ENCODE data around the gene CD19. TPM values are rescaled to one million over a fixed set of nuclear protein-coding genes. Genes with fewer than 3 reads are reported as not detected.
"Not testable (repeated sequence)": the region's sequence is repeated elsewhere in the genome, so short reads cannot be mapped to it uniquely, and the experiment has no call there.

Gene CD19
- total RNA-seq, result 0.25 TPM in 1 of 2 replicates, not detected in the other

- DNase-seq (ENCODE audit: low read depth, low spot score), result no peak
These were observed at the start of gene CD19 for GRCh38 chr16:28931801-28932225. Gene CD19, plus strand, starts transcription at chr16:28931971. Its CDS starts 30 bp downstream, at chr16:28932001.

DNA sequence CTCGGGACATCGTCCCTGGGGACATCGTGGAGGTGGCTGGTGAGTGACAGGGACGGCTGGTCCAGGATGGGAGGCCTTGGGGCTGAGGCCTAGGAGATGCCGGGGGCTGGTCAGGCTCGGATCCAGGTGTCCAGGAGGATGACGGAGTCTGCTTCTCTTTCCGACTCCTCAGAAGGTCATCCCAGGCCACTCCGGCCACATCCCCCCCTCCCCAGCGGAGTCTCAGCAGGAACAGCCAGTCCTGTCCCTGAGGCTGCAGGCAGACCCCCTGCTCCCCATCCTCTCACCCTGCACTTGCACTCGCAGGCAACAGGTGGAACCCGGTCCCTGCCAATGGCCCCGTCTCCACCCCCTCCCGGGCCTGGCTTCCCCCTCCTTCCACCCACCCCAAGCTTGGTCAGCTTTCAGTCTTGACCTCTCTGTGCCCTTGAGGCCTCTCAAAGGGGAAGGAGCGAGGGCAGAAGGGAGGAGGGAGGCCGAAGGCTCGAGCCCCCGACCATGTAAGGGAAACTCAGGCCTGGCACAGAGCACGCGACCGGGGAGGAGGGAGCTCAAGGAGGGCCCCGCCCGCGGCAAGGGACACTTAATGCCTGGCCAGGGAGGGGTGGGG is 49.1 kb upstream of the CD19 start:
- DNase-seq (ENCODE audit: low read depth, low spot score), result no peak

- DNase-seq (ENCODE audit: low read depth, low spot score), result no peak
These were observed 48.4 kb upstream of the CD19 start for GRCh38 chr16:28883221-28883996.

DNA sequence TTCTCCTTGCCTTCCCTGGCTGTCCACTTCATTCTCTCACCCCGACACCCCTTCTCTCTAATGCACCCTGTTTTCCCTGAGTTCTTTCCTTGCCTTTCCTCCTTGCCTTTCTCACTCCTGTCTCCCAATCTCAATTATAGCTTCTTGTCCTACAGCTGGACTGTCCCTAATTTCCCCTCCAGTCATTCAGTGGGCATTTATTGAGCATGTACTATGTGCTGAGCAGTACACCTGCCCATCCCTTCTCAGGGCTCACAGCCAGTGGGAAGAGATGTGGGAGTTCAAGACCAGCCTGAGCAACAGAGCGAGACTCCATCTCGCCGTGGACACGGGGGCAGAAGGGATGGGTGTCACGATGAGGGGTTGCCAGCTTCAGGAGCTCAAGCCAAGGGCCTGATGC is 47.7 kb upstream of the CD19 start:
- DNase-seq (ENCODE audit: low read depth, low spot score), result no peak

DNA sequence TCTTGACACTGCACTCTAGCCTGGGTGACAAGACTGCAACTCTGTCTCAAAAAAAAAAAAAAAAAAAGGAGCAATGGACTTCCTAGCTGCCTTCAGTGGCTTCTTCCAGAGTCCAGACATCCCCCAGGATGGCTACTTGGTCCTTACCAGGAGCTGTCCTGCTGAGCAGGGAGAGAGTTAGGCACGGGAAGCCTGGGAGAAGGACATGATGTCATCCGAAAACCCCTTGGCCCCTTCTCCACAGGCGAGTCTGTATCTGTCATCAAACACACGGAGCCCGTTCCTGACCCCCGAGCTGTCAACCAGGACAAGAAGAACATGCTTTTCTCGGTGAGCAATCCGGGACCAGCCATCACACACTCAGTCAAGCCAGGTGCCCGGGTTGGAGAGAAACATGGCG is 44.8 kb upstream of the CD19 start:
- no peak for DNase-seq (ENCODE audit: low read depth, low spot score)

DNA sequence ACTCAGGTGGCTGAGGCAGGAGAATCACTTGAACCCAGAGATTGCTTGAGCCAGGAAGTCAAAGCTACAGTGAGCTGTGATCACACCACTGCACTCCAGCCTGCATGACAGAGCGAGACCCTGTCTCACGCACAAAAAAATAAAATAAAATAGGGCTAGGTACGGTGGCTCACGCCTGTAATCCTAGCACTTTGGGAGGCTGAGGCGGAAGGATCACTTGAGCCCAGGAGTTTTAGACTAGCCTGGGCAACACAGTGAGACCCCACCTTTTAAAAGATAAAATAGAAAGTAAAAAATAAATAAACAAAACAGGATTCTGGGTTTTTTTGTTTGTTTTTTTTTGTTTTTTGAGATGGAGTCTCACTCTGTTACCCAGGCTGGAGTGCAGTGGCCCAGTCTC is 41.4 kb upstream of the CD19 start:
- not testable (repeated sequence) for DNase-seq (ENCODE audit: low read depth, low spot score)

- DNase-seq (ENCODE audit: low read depth, low spot score), result no peak
These were observed 39.5 kb upstream of the CD19 start for GRCh38 chr16:28891964-28892890.

GRCh38 chr16:28893291-28893690 is 38.5 kb upstream of the CD19 start:
- no peak for DNase-seq (ENCODE audit: low read depth, low spot score)

DNA sequence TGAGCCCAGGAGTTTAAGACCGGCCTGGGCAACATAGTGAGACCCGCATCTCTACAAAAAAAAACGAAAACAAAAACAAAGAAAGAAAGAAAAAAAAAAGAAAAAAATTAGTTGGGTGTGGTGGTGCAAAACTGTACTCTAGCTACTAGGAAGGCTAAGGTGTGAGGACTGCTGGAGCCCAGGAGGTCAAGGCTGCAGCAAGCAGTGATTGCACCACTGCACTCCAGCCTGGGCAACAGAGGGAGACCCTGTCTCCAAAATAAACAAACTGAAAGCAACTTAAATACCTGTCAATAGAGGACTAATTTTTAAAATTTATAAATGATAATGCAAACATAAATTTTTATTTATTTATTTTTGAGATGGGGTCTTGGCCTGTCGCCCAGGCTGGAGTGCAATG is 36.2 kb upstream of the CD19 start:
- no peak for DNase-seq (ENCODE audit: low read depth, low spot score)

DNA sequence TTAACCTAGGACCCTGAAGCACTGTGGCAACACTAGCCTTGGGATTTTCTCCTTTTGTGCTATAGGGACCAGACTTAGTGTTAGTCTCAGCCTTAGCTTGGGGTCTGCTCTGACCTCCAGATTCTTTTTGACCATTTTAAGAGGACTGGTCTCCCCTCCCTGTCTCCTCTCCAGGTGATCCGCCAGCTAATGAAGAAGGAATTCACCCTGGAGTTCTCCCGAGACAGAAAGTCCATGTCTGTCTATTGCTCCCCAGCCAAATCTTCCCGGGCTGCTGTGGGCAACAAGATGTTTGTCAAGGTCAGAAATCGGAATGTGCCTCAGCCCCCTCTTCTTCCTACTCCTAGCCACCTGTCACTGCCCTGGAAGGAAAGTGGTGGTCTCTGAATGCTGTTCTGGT is 33.9 kb upstream of the CD19 start:
- no peak for DNase-seq (ENCODE audit: low read depth, low spot score)

GRCh38 chr16:28898266-28898665 is 33.5 kb upstream of the CD19 start:
- DNase-seq (ENCODE audit: low read depth, low spot score), result no peak

- DNase-seq (ENCODE audit: low read depth, low spot score), result no peak
These were observed 32.8 kb upstream of the CD19 start for GRCh38 chr16:28898942-28899341.

GRCh38 chr16:28899882-28900590 is 31.7 kb upstream of the CD19 start:
- no peak for DNase-seq (ENCODE audit: low read depth, low spot score)

- no peak for DNase-seq (ENCODE audit: low read depth, low spot score)
These were observed 31.2 kb upstream of the CD19 start for GRCh38 chr16:28900601-28901000.

GRCh38 chr16:28901862-28902261 is 29.9 kb upstream of the CD19 start:
- no peak for DNase-seq (ENCODE audit: low read depth, low spot score)

- no peak for DNase-seq (ENCODE audit: low read depth, low spot score)
These were observed 28.9 kb upstream of the CD19 start for GRCh38 chr16:28902909-28903308.

DNA sequence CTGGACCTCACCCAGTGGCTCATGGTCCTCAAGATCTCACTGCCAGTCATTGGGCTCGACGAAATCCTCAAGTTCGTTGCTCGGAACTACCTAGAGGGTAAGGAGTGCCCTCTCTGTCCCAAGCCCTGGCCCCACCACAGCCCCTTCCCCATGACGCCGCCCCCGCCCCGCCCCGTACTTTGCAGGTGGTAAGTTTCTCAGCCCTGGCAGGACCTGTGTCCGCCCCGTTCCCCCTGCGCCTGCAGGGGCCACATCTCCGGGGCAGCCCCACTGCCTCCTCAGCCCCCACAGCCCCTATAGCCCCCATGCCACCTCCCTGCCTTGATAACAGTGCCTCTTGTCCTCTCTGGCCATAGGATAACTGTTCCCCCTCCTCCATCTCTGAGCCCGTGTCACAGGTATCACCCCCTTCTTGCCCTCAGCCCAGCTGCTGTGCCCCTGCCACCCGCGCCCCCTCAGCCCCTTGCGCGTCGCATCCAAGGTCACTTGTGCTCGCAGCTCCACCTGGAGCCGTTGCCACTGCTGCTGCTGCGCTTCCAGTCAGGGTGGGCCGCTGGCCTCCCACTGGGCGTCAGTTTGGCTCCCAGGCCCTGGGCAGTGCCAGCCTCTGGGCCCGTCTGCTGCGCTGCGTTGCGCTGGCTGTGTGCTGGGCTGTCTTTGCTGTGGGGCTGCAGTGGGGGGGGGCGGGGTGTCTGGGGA is 28.3 kb upstream of the CD19 start:
- no peak for DNase-seq (ENCODE audit: low read depth, low spot score)

- no peak for DNase-seq (ENCODE audit: low read depth, low spot score)
These were observed 27.4 kb upstream of the CD19 start for GRCh38 chr16:28904363-28904762.

DNA sequence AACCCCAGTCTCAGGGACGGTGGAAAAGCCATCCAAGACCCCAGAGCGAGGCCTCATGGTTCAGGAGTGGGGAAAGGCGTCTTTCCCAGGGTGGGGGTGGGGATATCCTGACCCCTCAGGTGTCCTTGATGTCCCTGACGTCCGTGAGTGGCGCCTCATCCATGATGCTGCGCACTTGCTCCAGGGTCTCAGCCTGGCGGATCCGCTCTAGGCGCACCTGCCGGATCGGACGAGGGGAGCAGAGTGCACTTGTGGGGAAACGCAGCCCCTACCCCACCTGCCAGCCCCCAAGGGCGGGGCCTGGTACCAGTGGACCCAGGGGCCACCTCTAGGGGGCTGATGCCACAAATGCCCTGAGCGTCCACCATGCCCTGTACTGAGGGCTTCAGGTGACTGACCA is 26.9 kb upstream of the CD19 start:
- no peak for DNase-seq (ENCODE audit: low read depth, low spot score)

DNA sequence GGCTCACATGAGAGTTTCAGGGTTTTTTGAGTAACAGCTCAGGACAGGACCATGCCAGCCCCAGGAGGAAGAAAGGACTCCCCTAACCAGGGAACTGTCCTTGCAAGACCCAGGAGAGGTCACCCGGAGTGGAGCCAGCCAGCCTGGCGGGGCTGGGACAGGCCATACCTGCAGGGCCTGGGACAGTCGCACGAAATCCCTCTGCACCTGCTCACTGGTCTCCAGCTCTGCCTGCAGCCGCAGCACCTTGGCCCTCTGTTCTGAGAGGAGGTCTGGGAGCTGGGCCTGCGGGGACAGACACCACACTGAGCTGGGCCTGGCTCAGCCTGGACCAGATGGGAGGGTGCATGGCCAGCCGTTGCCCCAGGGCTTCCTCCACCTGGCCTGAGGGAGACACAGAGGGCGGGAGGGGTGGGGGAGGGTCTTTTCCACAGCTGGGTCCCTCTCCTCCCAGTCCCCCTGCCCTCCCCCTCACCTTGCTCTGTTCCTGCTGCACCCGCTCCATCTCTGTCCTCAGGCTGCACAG is 26.5 kb upstream of the CD19 start:
- no peak for DNase-seq (ENCODE audit: low read depth, low spot score)

All from pulmonary artery endothelial cell (primary cell).